Progenitor cell of endocrine pancreas (in vitro differentiated cells): ENCODE data around the gene NKAIN2. TPM values are rescaled to one million over a fixed set of nuclear protein-coding genes. Genes with fewer than 3 reads are reported as not detected.

Experiments used
- DNase-seq: peaks from one replicate; pipeline ENCODE4 v3.0.0; 2021; ENCODE audit warnings: low spot score; ENCODE audit not compliant: unreplicated experiment
- H3K27ac Mint-ChIP-seq: 2 replicates; pipeline ENCODE4 v1.8.0; 2021; ENCODE audit warnings: mild to moderate bottlenecking, moderate library complexity, mixed read lengths
- H3K27me3 Mint-ChIP-seq: 2 replicates; pipeline ENCODE4 v1.8.0; 2021; ENCODE audit warnings: mixed read lengths
- H3K36me3 Mint-ChIP-seq: 2 replicates; pipeline ENCODE4 v1.8.0; 2022; ENCODE audit warnings: mixed read lengths; ENCODE audit not compliant: insufficient read depth
- H3K4me1 Mint-ChIP-seq: 2 replicates; pipeline ENCODE4 v1.8.0; 2021; ENCODE audit warnings: low read depth, mixed read lengths
- H3K4me3 Mint-ChIP-seq: 2 replicates; pipeline ENCODE4 v1.8.0; 2021; ENCODE audit warnings: low read depth, mild to moderate bottlenecking, moderate library complexity, mixed read lengths
- H3K9me3 Mint-ChIP-seq: 2 replicates; pipeline ENCODE4 v1.8.0; 2021; ENCODE audit warnings: low read depth, mixed read lengths
- CTCF ChIP-seq: fragments of 200-600 bp; sonication (generic); IDR thresholded peaks from one replicate; pipeline ENCODE4 v1.5.0; 2021; ENCODE audit warnings: antibody characterized with exemption, mild to moderate bottlenecking; ENCODE audit not compliant: unreplicated experiment
- total RNA-seq: library from RNA; stranded (reverse); gene quantifications from 2 replicates; pipeline ENCODE4 v1.2.1, GENCODE V29; 2021

The NKAIN2 gene
- total RNA-seq, 1 donor from 2014 or later = 2.5 TPM

DNA sequence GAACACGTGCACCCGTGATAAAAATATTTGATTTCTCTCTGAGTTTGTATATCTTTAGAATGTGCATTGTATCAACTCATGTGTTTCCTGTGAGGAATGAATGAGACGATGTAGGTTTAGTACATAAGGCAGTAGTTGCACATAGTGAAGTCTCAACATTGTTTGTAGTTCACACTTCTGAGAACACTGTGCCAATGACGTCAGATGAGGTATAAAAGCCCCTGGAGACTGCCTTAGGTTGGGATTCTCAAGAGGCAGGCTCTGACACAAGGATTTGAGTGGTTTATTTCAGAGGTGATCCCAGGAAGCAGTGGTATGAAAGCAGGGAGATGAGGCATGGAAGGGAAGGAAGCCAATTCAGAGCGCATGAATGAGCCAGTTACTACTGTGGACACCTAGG, 2.6 kb upstream of the NKAIN2 start:
- Mint-ChIP-seq H3K36me3 (no peaks in the 10 kb centered on the region), H3K27me3 (peaks cover 32% of the 10 kb centered on the region), H3K4me3 (no peak overlapping the region), H3K27ac (no peak overlapping the region), H3K9me3 (no peaks in the 10 kb centered on the region), H3K4me1 (peaks cover 5% of the 10 kb centered on the region)
- no peak for TF ChIP-seq CTCF
- DNase-seq = no peak

DNA sequence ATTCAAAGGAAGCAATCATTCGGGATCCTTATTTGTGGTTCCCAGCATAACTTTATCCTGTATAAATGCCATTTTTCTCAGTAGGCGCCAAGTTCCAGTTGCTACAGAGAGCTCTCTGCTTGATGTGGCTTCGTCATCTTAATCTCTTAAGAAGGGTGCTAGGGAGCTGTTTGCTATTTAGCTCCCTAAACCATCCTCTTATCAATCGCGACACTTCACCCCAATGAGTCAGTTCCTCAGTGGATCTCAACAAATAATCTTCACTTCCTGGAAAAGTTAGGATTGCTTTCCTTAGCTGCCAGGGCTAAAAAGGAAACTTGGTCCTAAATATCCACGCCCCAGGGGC, 1.3 kb upstream of the NKAIN2 start:
- Mint-ChIP-seq H3K4me1 (peaks cover 5% of the 10 kb centered on the region), H3K27me3 (peaks cover 42% of the 10 kb centered on the region), H3K27ac (no peak overlapping the region), H3K4me3 (peak overlapping the region; percentile 88), H3K9me3 (no peaks in the 10 kb centered on the region), H3K36me3 (no peaks in the 10 kb centered on the region)
- no peak for DNase-seq
- no peak for TF ChIP-seq CTCF

- H3K9me3 Mint-ChIP-seq = no peaks in the 10 kb centered on the region
- TF ChIP-seq CTCF = peak; percentile 96
- H3K4me1 Mint-ChIP-seq = peaks cover 5% of the 10 kb centered on the region
- peak; percentile 86 for DNase-seq
- H3K4me3 Mint-ChIP-seq = peak overlapping the region; percentile 88
- H3K27me3 Mint-ChIP-seq = peaks cover 48% of the 10 kb centered on the region
- H3K36me3 Mint-ChIP-seq = no peaks in the 10 kb centered on the region
- peak overlapping the region; percentile 91 for H3K27ac Mint-ChIP-seq
Observed at GRCh38 chr6:123802697-123803503, 765 bp upstream of the NKAIN2 start.

DNA sequence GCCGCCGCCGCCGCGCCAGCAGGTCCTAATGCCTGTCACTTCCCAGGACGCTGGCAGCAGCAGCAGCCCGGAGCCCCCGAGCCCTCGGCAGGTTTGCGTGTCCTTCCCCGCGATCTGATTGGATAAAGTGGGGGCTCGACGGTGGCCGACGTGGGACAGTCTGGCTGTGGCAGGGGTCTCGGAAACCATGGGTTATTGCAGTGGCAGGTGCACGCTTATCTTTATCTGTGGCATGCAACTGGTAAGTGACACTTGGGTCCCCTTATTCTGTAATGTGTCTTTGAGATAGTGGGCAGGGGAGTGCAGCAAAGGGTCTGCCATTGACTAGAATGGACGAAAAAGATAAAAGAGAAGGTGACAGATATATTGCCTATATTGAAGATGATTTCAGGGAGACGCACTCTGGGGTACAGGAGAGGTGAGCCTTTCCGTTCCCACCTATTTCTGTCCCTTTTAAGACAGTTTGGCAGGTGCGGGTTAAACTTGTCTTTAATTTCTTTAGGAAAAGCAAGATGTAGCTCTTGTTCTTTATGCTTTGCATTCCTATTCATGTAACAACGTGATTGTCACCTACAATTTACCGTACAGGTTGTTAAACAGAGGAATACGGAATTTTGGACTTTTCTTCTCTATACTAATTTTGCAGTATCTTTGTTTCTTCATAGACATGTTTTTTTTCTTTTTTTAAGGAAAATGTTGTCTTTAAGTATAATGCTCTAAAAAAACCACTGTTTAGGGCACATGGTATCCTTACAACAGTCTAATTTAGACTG, 535 bp downstream of the NKAIN2 start:
- no peak for TF ChIP-seq CTCF
- H3K9me3 Mint-ChIP-seq = no peaks in the 10 kb centered on the region
- peaks cover 53% of the 10 kb centered on the region for H3K27me3 Mint-ChIP-seq
- no peak overlapping the region for H3K27ac Mint-ChIP-seq
- peak; percentile 44 for DNase-seq
- H3K4me3 Mint-ChIP-seq = peak overlapping the region; percentile 75
- no peaks in the 10 kb centered on the region for H3K36me3 Mint-ChIP-seq
- peaks cover 5% of the 10 kb centered on the region for H3K4me1 Mint-ChIP-seq

GRCh38 chr6:123804787-123805540, 1.3 kb downstream of the NKAIN2 start:
- H3K36me3 Mint-ChIP-seq = no peaks in the 10 kb centered on the region
- H3K4me3 Mint-ChIP-seq = peak overlapping the region; percentile 75
- no peak overlapping the region for H3K27ac Mint-ChIP-seq
- peaks cover 5% of the 10 kb centered on the region for H3K4me1 Mint-ChIP-seq
- H3K9me3 Mint-ChIP-seq = no peaks in the 10 kb centered on the region
- DNase-seq = no peak
- peaks cover 53% of the 10 kb centered on the region for H3K27me3 Mint-ChIP-seq
- no peak for TF ChIP-seq CTCF
